HG02981 (cell line): ENCODE measurements around the gene ALG6.

ENCODE experiments used
- ATAC-seq: cut with Tn5 transposase; IDR thresholded peaks from one replicate; pipeline ENCODE4 v1.9.1; 2021; ENCODE audit warnings: mild to moderate bottlenecking, moderate library complexity; ENCODE audit not compliant: unreplicated experiment

The ALG6 gene

DNA sequence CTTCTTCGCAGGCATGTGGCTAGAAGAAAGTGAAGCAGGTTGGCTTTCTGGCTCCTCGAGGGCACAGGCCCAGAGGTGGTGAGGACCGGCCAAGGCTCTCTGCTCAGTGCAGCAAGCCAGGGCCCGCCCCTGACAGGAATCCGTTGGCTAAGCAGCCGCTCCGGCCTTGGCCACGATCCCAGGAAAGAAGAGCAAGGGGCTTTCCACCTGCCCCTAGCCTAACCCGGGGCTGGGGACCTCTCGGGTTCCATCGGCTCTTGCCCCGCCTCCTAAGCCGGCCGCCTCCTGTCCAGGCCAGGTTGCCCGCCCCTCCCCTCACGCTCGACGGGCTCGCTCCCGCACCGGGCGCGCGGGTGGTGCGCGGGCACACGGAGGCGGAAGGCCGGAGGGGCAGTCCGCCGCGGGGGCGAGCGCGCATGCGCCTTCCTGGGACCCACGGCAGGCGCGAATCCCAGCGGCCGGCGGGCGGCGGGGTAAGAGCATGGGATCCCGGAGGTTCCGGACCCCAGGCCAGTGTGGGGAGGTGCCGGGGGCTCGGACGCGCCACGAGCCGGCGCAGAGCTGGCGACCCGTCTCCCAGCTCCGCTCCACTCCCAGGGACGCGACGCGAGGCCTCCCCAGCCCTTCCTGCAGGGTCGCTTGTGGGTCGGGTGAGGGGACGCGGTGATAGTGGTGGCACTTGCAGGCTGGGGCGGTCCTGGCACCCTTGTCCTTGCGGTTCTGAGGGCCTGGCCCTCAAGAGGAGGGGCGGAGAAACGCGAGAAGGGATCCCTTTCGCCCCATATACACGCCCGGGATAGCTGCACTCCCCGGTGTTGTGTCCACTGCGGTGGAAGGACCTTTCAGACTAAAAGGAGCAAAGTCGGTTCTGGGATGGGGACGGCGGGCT is at the start of gene ALG6:
TSS of gene ALG6 (plus strand) at position 413 of the 889 bp plus-strand sequence. CDS start 3,351 bp downstream, outside the sequence.
- ATAC-seq: peak; percentile 92

DNA sequence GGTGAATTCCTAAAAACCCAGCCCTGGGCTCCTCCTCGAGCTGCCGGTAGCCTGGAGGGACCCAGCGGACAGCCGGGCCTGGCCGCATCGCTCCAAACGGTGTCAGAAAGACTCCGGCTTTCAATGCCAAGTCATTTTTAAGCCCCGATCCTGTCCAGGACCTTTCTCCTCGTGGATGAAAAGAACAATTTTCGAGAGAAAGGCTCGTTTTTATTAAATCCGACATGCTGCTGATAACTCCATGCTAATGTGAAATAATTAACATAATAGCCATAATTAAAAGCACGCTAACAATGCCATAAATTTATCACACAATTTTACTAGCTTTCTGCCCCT is 49.6 kb upstream of the ALG6 start:
- ATAC-seq: no peak

DNA sequence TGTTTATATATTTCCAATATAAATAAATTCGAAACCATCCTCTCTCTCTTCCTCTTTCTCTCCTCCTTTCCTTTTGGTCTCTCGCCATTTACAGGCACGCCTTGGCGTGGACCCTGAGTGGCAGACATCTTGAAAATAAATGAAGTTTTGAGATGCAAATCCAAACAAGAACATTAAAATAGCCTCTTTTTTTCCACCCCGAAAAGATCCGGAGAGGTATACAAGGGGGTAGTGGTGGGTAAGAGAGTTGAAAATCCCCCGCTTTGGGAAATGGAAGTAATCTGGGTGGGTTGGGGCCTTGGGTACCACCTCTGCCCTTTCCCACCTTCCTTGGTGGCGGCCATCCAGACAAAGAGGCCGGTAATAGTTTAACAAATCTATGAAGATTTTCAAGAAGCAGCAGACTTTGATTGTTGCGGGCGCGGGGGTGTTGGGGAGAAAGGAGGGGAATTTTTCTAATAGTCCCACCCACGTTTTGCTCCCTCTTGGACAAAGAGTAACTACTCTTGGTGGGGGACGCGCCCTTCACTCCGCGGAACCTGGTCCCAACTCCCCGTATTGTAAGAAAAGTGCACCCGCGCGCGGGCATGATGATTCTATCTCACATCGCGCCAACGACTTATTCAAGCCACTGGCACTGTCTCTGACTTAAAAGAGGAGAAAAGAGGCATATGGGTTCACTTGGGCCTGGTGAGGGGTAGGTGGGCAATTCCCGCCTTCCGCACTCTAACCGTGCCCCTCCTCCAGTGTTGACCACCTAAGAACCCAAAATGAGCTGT is 49.0 kb upstream of the ALG6 start:
- ATAC-seq: no peak

DNA sequence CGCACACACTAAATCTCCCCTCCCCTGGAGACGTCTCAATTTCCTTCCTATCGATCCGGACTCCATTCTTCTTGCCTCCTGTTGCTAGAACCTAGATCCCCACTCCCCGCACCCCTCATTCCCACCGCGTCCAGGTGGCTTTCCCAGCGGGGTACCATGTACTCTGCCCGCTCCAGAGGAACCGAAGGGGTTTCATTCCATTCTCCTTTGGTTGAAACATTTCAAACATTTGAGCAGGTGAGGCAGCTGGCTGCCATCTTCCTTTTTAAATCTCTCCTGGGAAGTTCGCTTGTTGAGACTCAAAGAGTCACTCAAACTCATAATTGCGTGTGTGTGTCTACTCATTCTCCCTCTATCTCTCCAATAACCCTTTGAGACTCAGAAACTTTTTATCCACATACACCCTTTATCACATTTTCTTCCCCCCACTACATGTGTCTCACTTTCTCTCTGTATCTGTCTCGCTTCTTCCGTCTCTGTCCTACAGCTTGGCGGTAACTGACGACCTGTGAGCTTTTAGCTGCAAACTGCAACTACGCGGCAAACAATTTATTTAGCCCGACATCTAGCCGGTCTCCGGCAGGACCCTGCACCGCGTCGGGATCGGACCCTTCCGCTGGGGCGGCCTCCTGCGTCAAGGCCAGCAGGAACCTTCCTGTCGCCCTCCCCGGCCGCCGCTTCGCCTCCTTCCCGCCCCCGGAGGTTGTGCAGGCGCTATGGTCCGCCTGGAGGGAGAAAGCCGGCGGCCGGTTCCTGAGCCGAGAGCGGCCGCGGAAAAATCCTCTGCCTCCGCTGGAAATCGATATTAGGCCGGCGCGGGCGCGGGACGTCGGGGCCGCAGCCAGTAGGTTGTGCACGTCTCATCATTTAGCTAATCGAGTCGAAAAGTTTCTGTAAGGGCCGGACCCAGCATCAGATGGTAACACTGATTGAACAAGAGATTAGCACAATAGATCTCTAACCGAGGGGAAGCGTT is 48.1 kb upstream of the ALG6 start:
- ATAC-seq: no peak

DNA sequence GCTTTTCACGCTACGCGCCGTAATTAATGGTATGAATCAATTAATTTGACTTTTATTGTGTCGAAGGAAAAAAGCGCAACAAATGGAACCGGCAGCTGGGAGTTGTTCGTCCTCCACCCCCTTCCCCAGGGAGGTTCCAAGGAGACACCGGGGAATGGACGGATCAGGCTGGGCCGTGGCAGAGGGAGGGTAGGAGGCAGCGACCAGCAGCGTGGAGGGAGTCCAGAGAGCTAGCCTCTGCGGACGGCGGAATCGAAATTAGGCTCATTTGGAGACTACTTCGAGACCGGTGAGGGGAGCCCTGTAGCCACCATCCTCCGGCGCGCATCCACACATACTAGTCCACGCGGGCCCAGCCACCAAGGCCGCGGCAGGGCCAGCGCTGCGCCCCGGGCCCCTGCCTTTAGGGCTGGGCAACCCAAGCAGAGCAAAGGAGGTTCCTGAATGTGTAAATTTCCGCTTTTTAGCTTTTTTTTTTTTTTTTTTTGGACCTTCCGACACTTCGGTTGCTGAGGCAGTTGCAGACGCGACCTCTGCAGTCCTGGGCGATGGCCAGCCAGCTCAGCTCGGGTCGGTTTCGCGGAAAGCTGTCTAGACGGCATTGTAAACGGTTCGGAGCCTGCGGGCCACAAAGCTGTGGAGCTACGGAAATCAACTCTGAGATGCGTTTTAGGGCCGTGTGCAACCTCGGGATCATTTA is 47.3 kb upstream of the ALG6 start:
- ATAC-seq: no peak

DNA sequence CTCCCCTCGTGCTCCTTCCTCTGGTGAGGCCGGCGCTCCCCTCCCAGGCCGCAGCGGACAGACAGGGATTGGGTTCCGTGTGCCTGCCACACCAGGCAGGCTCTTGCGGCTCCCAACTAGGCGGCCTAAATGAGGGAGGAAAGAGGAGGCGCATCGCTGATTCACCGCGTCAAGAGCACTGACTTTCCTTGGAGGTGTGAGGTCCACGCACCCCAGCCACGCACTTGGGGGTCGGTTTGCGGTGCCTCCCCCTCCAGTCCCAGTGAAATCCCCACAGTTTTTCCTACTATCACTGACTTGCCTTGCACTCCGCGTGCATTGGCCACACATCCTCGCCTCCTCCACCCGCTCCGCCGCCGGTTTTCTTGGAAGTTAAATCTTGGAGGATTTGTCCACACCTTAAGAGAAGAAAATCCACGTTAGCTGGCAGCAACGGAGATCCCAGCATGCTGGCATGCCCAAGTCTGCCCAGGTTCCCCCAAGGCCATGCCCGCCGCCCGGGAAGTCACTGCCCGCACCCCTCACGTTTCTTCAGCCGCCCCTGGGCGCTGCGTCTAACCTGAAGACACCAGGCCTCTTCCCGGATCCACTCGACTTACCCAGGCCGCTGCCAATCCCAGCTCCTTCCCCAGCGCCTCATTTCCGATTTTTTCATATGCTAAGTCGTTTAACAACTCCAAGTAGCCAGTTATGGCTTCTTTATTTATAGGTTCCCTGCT is 46.2 kb upstream of the ALG6 start:
- no peak for ATAC-seq

DNA sequence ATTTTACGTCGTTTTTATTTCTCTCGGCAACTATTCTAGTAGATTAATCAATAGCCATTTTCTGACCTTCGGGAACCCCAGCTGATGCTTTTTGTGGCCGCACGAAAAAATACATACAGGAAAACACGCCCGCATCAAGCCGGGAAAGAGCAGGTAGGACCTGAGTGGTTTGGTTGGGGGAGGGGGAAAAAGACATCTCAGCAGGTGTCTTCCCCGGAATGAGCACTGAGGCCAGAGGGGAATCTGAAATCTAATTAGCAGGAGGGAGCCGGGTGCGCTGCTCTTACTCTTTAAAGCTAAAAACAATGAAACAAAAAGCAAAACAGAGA is 45.7 kb upstream of the ALG6 start:
- no peak for ATAC-seq

DNA sequence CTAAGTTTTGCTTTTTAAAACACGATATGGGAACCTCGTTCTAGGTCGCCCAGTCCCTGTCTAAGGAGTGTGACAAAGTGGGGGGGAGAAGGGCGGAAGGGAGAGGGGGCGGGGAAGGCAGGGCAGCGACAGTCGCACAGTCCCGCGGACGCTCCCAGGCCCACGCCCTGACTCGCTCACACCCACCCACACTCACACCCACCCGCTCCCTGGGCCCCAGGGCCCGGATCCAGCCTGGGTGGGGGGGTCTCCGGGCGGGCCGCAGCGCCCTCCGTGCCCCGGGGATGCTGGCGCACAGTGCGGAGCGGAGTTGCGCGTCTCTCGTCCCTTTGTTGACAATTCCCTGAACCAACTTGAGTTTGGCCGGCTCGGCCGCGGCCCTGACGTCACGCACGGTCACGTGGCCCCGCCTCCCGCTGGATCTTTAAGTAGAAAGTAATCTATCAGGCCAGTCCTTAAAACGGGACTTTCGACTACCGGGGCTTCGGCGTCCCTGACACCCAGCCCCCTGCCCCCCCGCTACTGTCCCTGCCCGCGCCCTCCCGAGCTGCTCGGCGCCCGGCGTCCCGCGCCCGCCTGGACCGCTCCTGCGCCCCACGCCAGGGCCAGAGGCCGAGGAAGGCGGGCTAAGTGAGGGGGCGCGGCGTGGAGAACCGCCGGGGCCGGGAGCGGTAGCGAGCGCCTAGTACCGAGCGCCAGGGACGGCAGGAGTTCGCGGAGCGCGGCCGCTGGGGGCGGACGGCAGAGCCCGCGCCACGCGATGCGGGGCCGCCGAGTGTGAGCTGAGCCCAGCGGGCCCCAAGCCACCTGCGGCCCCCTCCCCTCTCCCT is 45.1 kb upstream of the ALG6 start, which contains the start of gene FOXD3:
TSS of gene FOXD3 (plus strand) at position 454 of the 830 bp plus-strand sequence. CDS start 492 bp downstream, outside the sequence.
- ATAC-seq: peak; percentile 42

DNA sequence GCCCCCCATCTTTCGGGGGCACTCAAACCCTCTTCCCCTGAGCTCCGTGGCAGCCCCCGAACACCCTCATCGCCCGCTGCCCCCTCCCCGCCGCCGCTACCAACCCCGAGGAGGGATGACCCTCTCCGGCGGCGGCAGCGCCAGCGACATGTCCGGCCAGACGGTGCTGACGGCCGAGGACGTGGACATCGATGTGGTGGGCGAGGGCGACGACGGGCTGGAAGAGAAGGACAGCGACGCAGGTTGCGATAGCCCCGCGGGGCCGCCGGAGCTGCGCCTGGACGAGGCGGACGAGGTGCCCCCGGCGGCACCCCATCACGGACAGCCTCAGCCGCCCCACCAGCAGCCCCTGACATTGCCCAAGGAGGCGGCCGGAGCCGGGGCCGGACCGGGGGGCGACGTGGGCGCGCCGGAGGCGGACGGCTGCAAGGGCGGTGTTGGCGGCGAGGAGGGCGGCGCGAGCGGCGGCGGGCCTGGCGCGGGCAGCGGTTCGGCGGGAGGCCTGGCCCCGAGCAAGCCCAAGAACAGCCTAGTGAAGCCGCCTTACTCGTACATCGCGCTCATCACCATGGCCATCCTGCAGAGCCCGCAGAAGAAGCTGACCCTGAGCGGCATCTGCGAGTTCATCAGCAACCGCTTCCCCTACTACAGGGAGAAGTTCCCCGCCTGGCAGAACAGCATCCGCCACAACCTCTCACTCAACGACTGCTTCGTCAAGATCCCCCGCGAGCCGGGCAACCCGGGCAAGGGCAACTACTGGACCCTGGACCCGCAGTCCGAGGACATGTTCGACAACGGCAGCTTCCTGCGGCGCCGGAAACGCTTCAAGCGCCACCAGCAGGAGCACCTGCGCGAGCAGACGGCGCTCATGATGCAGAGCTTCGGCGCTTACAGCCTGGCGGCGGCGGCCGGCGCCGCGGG is 44.2 kb upstream of the ALG6 start:
- ATAC-seq: no peak

DNA sequence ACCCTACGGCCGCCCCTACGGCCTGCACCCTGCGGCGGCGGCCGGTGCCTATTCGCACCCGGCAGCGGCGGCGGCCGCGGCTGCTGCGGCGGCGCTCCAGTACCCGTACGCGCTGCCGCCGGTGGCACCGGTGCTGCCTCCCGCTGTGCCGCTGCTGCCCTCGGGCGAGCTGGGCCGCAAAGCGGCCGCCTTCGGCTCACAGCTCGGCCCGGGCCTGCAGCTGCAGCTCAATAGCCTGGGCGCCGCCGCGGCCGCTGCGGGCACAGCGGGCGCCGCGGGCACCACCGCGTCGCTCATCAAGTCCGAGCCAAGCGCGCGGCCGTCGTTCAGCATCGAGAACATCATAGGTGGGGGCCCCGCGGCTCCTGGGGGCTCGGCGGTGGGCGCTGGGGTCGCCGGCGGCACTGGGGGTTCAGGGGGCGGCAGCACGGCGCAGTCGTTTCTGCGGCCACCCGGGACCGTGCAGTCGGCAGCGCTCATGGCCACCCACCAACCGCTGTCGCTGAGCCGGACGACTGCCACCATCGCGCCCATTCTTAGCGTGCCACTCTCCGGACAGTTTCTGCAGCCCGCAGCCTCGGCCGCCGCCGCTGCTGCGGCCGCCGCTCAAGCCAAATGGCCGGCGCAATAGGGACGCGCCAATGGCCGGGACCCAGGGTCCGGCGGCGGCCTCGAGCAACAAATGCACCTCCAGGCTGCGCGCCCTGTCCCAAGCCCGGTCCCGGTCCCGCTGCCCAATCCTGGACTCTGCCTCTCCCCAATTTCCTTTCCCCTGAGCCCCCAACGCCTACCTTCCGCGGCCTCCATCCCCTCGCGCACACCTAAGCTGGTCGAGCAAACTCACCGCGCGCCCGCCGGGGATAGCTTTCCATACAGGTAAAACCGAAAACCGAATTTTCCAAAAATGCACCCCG is 43.3 kb upstream of the ALG6 start:
- ATAC-seq: no peak

DNA sequence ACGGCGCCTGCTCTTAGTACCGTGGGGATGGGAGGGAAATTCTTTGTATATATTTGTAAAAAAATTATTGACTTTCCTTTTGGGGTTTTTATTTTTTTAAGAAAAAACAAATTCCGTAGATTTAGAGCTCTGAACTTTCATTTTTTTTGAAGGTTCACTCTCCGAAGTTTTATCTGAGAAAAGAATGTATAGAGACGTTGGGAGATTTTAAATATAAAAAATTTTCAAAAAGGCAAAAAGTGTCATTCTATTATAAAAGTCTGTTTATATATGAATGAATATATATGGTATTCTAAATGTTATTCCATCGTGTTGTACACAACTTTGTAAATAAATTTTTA is 42.7 kb upstream of the ALG6 start:
- no peak for ATAC-seq

DNA sequence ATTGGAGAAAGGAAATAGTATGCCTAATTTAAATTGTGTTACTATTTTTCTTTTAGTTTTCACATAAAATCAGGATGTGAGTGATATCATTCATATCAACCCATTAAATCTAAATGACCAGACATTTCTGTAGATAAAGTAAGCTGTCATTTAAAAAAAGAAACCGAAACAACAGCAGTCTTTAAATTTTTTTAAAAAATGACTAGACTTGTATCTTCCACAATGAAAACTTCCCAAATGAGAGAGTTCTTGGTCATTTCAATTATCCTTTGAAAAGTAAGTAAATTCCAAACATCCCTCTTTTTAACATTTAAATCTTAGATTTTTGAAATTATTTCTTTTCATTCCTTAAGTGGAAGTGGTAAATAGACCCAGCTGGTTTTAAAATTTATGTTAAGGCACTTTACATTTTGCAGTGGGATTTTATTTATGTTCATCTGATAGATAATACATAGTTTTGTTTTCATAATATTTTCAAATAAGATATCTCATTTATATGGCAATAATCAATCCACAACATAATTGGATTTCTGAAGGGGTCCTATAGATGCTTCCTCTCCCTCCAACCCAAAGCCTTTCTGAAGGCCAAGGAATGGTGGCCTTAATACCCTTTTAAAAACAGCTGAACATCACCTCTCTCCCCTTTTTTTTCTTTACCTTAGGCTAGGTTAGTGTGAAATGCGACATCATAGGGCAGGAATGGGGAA is 42.0 kb upstream of the ALG6 start:
- ATAC-seq: no peak

DNA sequence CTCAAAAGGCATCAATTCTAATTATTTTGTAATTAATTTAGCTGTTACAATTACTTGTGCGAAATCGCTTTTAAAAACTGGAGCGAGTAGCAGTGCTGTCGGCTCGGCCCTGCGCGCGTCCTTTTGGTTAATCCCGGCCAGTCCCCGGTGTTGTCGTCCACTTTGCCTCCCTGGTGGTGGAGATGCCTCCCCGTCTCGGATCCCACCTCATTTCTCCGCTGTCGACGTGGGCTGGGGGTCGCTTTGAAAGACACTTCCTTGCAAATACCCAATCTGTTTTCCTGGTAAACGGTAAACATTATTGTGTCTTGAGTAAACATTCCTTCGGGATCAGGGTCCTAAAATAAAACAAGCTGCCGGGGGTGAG is 41.3 kb upstream of the ALG6 start:
- no peak for ATAC-seq

DNA sequence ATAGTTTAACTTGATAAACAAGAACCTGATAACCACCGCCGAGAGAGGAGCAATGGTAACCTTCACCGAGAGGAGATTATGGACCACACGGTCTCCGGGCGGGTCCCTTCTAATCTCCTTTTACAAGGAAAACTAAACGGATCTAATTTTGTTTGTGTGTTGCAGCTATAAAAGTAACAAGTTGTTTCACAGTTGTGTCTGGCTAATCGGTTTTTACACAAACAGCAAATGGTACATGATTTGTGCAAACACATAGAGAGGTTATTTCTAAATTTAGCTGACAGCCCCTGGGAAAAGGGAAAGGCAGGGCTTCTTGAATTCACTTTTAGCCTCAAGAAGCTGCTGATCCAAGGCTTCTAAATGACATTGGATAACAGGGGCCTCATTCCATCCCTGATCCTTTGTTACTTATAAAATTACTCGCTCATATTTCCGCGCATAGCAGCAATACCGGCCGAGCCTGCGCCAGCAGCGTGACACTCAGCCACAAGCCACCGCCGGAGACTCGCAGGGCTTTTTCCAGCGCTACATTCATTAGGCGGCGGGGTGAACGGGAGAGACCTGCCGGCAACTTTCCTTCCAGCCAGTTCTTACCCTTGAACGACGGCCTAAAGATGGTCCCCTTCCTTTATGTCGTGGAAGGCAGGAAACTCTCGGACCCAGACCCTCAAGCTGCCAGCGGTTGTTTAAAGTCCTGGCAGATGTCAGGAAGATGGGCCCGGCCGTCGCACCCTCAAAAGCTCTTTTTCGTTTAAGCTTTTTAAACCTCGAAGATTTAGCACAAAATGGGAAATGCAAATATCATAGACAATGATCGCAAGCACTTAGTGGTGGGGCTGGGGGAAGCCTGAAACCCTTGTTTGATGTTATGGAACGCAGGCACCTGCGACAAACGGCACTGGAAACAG is 40.7 kb upstream of the ALG6 start:
- no peak for ATAC-seq

DNA sequence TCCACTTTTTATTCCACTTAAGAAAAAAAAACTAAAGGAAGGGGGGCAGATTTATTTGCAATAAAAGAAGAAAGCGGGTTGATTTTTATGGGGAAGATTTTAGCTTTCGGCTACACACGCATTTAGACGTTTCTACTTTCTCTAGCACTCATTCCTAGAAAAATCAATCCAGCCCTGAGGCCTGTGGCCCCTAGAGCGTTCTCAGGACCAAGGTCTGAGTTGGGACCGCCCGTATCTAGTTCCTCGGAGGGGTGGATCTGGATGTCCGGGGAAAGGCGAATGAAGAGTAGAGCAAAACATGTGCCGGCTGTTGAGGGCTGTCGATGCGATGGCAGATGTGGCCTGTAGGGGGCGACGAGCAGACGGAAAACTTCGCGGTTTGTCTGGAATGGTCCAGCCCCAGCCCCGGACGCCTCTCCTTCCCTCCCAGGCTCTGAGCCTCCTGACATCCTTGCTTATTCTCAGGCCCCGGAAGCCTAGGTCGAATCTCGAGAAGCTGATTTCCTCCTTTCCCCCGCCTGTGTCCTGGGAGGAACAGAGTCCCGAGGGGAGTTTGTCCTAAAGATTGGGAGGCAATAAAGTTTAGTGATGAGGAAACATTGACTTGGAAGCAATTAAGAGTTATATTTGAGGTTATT is 39.9 kb upstream of the ALG6 start:
- no peak for ATAC-seq
